ENCODE data around the gene TES.

DNA sequence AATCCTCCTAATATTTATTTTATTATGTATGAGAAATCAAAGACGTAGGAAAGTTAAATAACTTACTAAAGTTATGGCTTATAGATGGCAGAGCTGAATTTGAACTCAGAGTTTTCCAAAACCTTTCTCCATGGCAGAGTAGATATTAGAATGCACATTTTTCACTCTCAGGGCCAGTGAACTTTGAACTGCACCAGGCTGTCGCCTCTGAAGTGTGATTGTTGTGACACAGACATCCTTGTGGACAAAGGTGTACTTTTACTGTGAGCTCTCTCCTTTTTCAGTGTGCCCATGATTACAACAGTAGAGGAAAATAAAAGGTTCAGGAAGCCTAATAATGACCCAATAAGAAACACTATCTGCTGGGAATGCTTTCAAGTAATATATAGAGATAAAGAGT is 29.1 kb downstream of the TES start:
- TF ChIP-seq POLR2A (IDR thresholded peaks at IDR 0.05; ENCODE audit: extremely low read depth, insufficient read length) = no peak
- TF ChIP-seq, protein P1, sequence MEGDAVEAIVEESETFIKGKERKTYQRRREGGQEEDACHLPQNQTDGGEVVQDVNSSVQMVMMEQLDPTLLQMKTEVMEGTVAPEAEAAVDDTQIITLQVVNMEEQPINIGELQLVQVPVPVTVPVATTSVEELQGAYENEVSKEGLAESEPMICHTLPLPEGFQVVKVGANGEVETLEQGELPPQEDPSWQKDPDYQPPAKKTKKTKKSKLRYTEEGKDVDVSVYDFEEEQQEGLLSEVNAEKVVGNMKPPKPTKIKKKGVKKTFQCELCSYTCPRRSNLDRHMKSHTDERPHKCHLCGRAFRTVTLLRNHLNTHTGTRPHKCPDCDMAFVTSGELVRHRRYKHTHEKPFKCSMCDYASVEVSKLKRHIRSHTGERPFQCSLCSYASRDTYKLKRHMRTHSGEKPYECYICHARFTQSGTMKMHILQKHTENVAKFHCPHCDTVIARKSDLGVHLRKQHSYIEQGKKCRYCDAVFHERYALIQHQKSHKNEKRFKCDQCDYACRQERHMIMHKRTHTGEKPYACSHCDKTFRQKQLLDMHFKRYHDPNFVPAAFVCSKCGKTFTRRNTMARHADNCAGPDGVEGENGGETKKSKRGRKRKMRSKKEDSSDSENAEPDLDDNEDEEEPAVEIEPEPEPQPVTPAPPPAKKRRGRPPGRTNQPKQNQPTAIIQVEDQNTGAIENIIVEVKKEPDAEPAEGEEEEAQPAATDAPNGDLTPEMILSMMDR (IDR thresholded peaks at IDR 0.05; ENCODE audit: low read depth, low read length) = no peak
- no peak for TF ChIP-seq MYC (IDR thresholded peaks at IDR 0.05; ENCODE audit: low read depth, low read length)
